Superior temporal gyrus (tissue), 1 donor: ENCODE measurements around the gene KRTAP13-2.

Experiments used
- DNase-seq: peaks from one replicate; pipeline ENCODE4 v3.0.0-alpha.2; 2016; ENCODE audit errors: extremely low spot score

The KRTAP13-2 gene

GRCh38 chr21:30326390-30326789 is 45.7 kb downstream of the KRTAP13-2 start:
- DNase-seq: no peak
